Hepatocyte (in vitro differentiated cells): ENCODE measurements around the gene RHOT2. TPM values are rescaled to one million over a fixed set of nuclear protein-coding genes. Genes with fewer than 3 reads are reported as not detected.
A peak's percentile ranks its signal among the peaks of the same experiment; 100 is the strongest.

Experiments used
- DNase-seq: peaks from one replicate; pipeline ENCODE4 v3.0.0-alpha.2; 2016; ENCODE audit warnings: low spot score
- H2AFZ ChIP-seq: fragments of 200-600 bp; sonication (generic); 2 replicates; pipeline ENCODE4 v1.6.0; 2016; ENCODE audit warnings: antibody characterized with exemption, mild to moderate bottlenecking
- H3K27ac ChIP-seq: fragments of 200-600 bp; sonication (generic); 2 replicates; pipeline ENCODE4 v1.5.1; 2016; ENCODE audit warnings: mild to moderate bottlenecking
- H3K27me3 ChIP-seq: fragments of 200-600 bp; sonication (generic); 2 replicates; pipeline ENCODE4 v1.6.1; 2016
- H3K36me3 ChIP-seq: fragments of 200-600 bp; sonication (generic); replicated peaks from 2 replicates; pipeline ENCODE4 v1.5.1; 2016; ENCODE audit warnings: low read depth; ENCODE audit not compliant: insufficient read depth
- H3K4me1 ChIP-seq: fragments of 200-600 bp; sonication (generic); 2 replicates; pipeline ENCODE4 v1.5.1; 2016; ENCODE audit warnings: mild to moderate bottlenecking, moderate library complexity; ENCODE audit not compliant: insufficient read depth
- H3K4me2 ChIP-seq: fragments of 200-600 bp; sonication (generic); 2 replicates; pipeline ENCODE4 v1.6.0; 2016
- H3K4me3 ChIP-seq: fragments of 200-600 bp; sonication (generic); 2 replicates; pipeline ENCODE4 v1.5.1; 2016; ENCODE audit warnings: mild to moderate bottlenecking
- H3K79me2 ChIP-seq: fragments of 200-600 bp; sonication (generic); 2 replicates; pipeline ENCODE4 v1.6.0; 2017; ENCODE audit warnings: mild to moderate bottlenecking
- H3K9me2 ChIP-seq: fragments of 200-600 bp; sonication (generic); replicated peaks from 2 replicates; pipeline ENCODE4 v1.6.0; 2017; ENCODE audit warnings: mild to moderate bottlenecking; ENCODE audit not compliant: insufficient read depth
- H3K9me3 ChIP-seq: fragments of 200-600 bp; sonication (generic); 2 replicates; pipeline ENCODE4 v1.5.1; 2016; ENCODE audit warnings: low read depth, mild to moderate bottlenecking
- H4K20me1 ChIP-seq: fragments of 200-600 bp; sonication (generic); 2 replicates; pipeline ENCODE4 v1.6.0; 2016; ENCODE audit warnings: mild to moderate bottlenecking; ENCODE audit not compliant: insufficient read depth, poor library complexity, severe bottlenecking
- CTCF ChIP-seq: fragments of 200-600 bp; sonication (generic); IDR thresholded peaks from 2 replicates; pipeline ENCODE4 v1.5.1; 2016; ENCODE audit warnings: antibody characterized with exemption, mild to moderate bottlenecking; ENCODE audit not compliant: poor library complexity
- EZH2 ChIP-seq: fragments of 200-600 bp; sonication (generic); IDR thresholded peaks from 2 replicates; pipeline ENCODE4 v1.6.1; 2016; ENCODE audit warnings: antibody characterized with exemption, mild to moderate bottlenecking, borderline replicate concordance
- EZH2phosphoT487 ChIP-seq: fragments of 200-600 bp; sonication (generic); IDR thresholded peaks from one replicate; pipeline ENCODE4 v1.6.1; 2018; ENCODE audit warnings: antibody characterized with exemption, mild to moderate bottlenecking, low read depth, moderate library complexity; ENCODE audit not compliant: unreplicated experiment, severe bottlenecking
- WGBS: methylation state at CpG from one replicate; pipeline ENCODE4 v1.1.6; 2016; ENCODE audit warnings: low lambda C conversion rate; ENCODE audit errors: missing lambda C conversion rate; 5-methylcytosine and 5-hydroxymethylcytosine counted together
- polyA plus RNA-seq: library from polyadenylated mRNA; unstranded; fragments of >200 nt; fragmentation: Nextera tagmentation; extraction: Ambion mirVana; gene quantifications from 2 replicates; pipeline ENCODE4 v1.2.1, GENCODE V29; 2016
- total RNA-seq: library from RNA; depleted of rRNA; stranded (reverse); fragments of >200 nt; gene quantifications from 2 replicates; pipeline ENCODE4 v1.2.3, GENCODE V29; 2014

Gene RHOT2
- total and polyA plus RNA-seq, 2 experiments from 2014 or later: 63.2 to 158 TPM

GRCh38 chr16:660459-661183 lies 7.3 kb upstream of the RHOT2 start:
- no peak overlapping the region for H3K4me3 ChIP-seq
- H3K27me3 ChIP-seq: no peaks in the 10 kb centered on the region
- H3K4me1 ChIP-seq: peaks cover 3% of the 10 kb centered on the region
- no peaks in the 10 kb centered on the region for H3K9me3 ChIP-seq
- no peak overlapping the region for H3K4me2 ChIP-seq
- no peaks in the 10 kb centered on the region for H3K9me2 ChIP-seq
- H3K27ac ChIP-seq: no peak overlapping the region
- H3K36me3 ChIP-seq: no peaks in the 10 kb centered on the region
- no peaks in the 10 kb centered on the region for H4K20me1 ChIP-seq
- 47% methylated on average over 22 of the region's 43 CpGs for WGBS
- TF ChIP-seq EZH2phosphoT487: no peak
- TF ChIP-seq CTCF: peak; percentile 37
- no peaks in the 10 kb centered on the region for H3K79me2 ChIP-seq
- DNase-seq: peak; percentile 86
- no peak overlapping the region for H2AFZ ChIP-seq

GRCh38 chr16:661184-661821 lies 6.6 kb upstream of the RHOT2 start:
- no peaks in the 10 kb centered on the region for H3K9me2 ChIP-seq
- H3K4me2 ChIP-seq: no peak overlapping the region
- no peak for DNase-seq
- TF ChIP-seq CTCF: no peak
- no peak for TF ChIP-seq EZH2
- TF ChIP-seq EZH2phosphoT487: no peak
- H3K4me1 ChIP-seq: peaks cover 3% of the 10 kb centered on the region
- no peaks in the 10 kb centered on the region for H3K27me3 ChIP-seq
- no peak overlapping the region for H3K27ac ChIP-seq
- no peaks in the 10 kb centered on the region for H4K20me1 ChIP-seq
- H3K36me3 ChIP-seq: no peaks in the 10 kb centered on the region
- no peaks in the 10 kb centered on the region for H3K9me3 ChIP-seq
- WGBS: 85% methylated on average over 31 of the region's 35 CpGs
- no peak overlapping the region for H2AFZ ChIP-seq
- H3K4me3 ChIP-seq: no peak overlapping the region
- no peaks in the 10 kb centered on the region for H3K79me2 ChIP-seq

DNA sequence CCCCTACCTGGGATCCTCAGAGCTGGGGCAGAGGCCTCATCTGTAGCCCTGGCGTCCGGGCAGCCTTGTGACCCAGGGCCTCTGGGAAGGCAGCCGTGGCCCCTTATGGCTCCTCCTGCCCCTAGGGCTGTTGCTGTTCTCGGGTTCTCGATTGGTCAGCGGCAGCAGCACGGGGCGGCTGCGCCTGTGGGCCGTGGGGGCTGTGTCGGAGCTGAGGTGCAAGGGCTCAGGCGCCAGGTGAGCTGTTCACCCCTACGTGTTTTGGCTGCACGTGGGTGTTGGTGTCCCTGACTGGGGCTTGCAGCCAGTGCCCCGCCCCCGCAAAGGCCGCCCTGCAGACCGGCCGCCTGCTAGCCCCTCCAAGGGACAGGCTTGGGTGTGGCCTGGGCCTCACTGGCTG lies 5.8 kb upstream of the RHOT2 start:
- Histone ChIP-seq H4K20me1 (no peaks in the 10 kb centered on the region), H3K9me3 (no peaks in the 10 kb centered on the region), H3K79me2 (no peaks in the 10 kb centered on the region), H3K4me2 (no peak overlapping the region), H3K36me3 (no peaks in the 10 kb centered on the region), H3K4me3 (no peak overlapping the region), H3K27ac (no peak overlapping the region), H2AFZ (no peak overlapping the region), H3K9me2 (no peaks in the 10 kb centered on the region), H3K4me1 (peaks cover 3% of the 10 kb centered on the region), H3K27me3 (no peaks in the 10 kb centered on the region)
- DNase-seq: no peak
- WGBS: 98% methylated on average over 19 of the region's 19 CpGs
- TF ChIP-seq EZH2phosphoT487: no peak
- TF ChIP-seq CTCF: no peak
- no peak for TF ChIP-seq EZH2
